HEK293 (cell line): ENCODE measurements around the gene SMIM38.

Experiments used
- GLI4 ChIP-seq: fragments of 450-650 bp; formaldehyde crosslinking; IDR thresholded peaks from 2 replicates; pipeline ENCODE4 v1.5.1; 2016; ENCODE audit warnings: missing biosample characterization, missing genetic modification characterization
- KLF16 ChIP-seq: fragments of 450-650 bp; formaldehyde crosslinking; IDR thresholded peaks from 2 replicates; pipeline ENCODE4 v1.5.1; 2017; ENCODE audit warnings: missing biosample characterization, missing genetic modification characterization
- SP2 ChIP-seq: fragments of 450-650 bp; formaldehyde crosslinking; IDR thresholded peaks from 2 replicates; pipeline ENCODE4 v1.5.1; 2016; ENCODE audit warnings: missing biosample characterization, missing genetic modification characterization
- WT1 ChIP-seq: fragments of 450-650 bp; formaldehyde crosslinking; IDR thresholded peaks from 2 replicates; pipeline ENCODE4 v1.5.1; 2016; ENCODE audit warnings: missing biosample characterization, missing genetic modification characterization
- ZBTB11 ChIP-seq: fragments of 450-650 bp; formaldehyde crosslinking; conservative IDR thresholded peaks from 2 replicates; pipeline ENCODE4 v1.5.1; 2016; ENCODE audit warnings: low read depth, missing biosample characterization, missing genetic modification characterization
- ZNF174 ChIP-seq: fragments of 450-650 bp; formaldehyde crosslinking; IDR thresholded peaks from 2 replicates; pipeline ENCODE4 v1.5.0; 2017; ENCODE audit warnings: missing biosample characterization, mild to moderate bottlenecking, missing genetic modification characterization
- ZNF26 ChIP-seq: fragments of 450-650 bp; formaldehyde crosslinking; IDR thresholded peaks from 2 replicates; pipeline ENCODE4 v1.5.1; 2016; ENCODE audit warnings: missing biosample characterization, missing genetic modification characterization
- ZNF280D ChIP-seq: fragments of 450-650 bp; formaldehyde crosslinking; IDR thresholded peaks from 2 replicates; pipeline ENCODE4 v1.5.1; 2016; ENCODE audit warnings: missing biosample characterization, missing genetic modification characterization
- ZNF658 ChIP-seq: fragments of 450-650 bp; formaldehyde crosslinking; IDR thresholded peaks from 2 replicates; pipeline ENCODE4; 2016; ENCODE audit warnings: missing biosample characterization, missing genetic modification characterization
- TF ChIP-seq, protein P1 (sequence below): fragments of 450-650 bp; formaldehyde crosslinking; IDR thresholded peaks from 2 replicates; pipeline ENCODE4 v1.5.1; 2016; ENCODE audit warnings: missing biosample characterization, missing genetic modification characterization

DNA sequence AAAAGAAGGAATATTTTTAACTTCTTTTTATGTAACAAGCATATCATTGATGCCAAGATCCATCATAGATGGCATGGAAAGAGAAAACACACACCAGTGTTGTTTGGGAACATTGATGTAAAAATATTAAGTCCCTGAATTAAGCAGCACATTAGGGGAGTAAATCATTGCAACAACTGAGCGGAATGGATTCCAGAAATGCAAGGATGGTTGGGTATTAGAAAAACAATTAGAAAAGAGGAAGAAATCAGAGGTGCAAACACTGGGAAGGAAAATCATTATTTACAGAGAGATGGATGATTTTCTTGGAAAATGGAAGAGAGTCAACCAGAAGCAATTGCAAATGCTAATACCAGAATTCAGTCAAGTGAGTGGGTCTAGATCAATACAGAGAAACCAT is 8.1 kb downstream of the SMIM38 start:
- TF ChIP-seq SP2 (tag by site-specific recombination) (no peak), ZBTB11 (tag by site-specific recombination) (no peak), KLF16 (tag by site-specific recombination) (no peak), GLI4 (tag by site-specific recombination) (no peak), ZNF658 (tag by site-specific recombination) (no peak), WT1 (tag by site-specific recombination) (no peak), ZNF174 (tag by site-specific recombination) (no peak), ZNF280D (tag by site-specific recombination) (no peak), ZNF26 (no peak)
- TF ChIP-seq, protein P1, sequence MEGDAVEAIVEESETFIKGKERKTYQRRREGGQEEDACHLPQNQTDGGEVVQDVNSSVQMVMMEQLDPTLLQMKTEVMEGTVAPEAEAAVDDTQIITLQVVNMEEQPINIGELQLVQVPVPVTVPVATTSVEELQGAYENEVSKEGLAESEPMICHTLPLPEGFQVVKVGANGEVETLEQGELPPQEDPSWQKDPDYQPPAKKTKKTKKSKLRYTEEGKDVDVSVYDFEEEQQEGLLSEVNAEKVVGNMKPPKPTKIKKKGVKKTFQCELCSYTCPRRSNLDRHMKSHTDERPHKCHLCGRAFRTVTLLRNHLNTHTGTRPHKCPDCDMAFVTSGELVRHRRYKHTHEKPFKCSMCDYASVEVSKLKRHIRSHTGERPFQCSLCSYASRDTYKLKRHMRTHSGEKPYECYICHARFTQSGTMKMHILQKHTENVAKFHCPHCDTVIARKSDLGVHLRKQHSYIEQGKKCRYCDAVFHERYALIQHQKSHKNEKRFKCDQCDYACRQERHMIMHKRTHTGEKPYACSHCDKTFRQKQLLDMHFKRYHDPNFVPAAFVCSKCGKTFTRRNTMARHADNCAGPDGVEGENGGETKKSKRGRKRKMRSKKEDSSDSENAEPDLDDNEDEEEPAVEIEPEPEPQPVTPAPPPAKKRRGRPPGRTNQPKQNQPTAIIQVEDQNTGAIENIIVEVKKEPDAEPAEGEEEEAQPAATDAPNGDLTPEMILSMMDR (tag by site-specific recombination) = no peak
